CD4-positive, alpha-beta T cell (primary cell): Measurements from ENCODE around the gene TBC1D19. TPM values are rescaled to one million over a fixed set of nuclear protein-coding genes. Genes with fewer than 3 reads are reported as not detected.

Experiments
- ATAC-seq: fragments of 200-7000 bp; cut with Tn5 transposase; one replicate; pipeline ENCODE4 v1.10.0; 2022; ENCODE audit warnings: mild to moderate bottlenecking; ENCODE audit not compliant: poor library complexity
- CTCF ChIA-PET: fragments of 350-600 bp; sonication (Branson Sonifier 250); formaldehyde crosslinking; loops from one replicate; lab custom pipeline; 2021; ENCODE audit warnings: antibody characterized with exemption, inconsistent platforms; lab: Charles Lee
- POLR2A ChIA-PET: fragments of 350-600 bp; sonication (Branson Sonifier 250); formaldehyde crosslinking; loops from one replicate; lab custom pipeline; 2021; ENCODE audit warnings: antibody characterized with exemption, inconsistent platforms; lab: Charles Lee
- DNase-seq, 14 experiments: peaks; one replicate each; pipeline ENCODE4 v3.0.0-alpha.2; 2013 to 2020; ENCODE audit warnings: mixed read lengths in 2 of 14
- H3K27ac ChIP-seq, 2 donors: one replicate each; pipeline versions ENCODE4 v1.5.1 to v1.7.0; 2013; ENCODE audit warnings: low read length in 2 of 2, low read depth in 1 of 2, mild to moderate bottlenecking in 1 of 2
- H3K27me3 ChIP-seq, 2 experiments: 1 replicate in 1 of 2; 2 replicates in 1 of 2; pipeline versions ENCODE4 v1.6.1 to v1.7.0; 2013; ENCODE audit warnings: low read length in 2 of 2, control low read depth in 1 of 2, mild to moderate bottlenecking in 1 of 2, moderate library complexity in 1 of 2; ENCODE audit not compliant: insufficient read depth in 2 of 2, control insufficient read depth in 1 of 2
- H3K36me3 ChIP-seq: one replicate; pipeline ENCODE4 v1.6.1; 2013; ENCODE audit warnings: low read length, control low read depth; ENCODE audit not compliant: insufficient read depth
- H3K4me1 ChIP-seq: one replicate; pipeline ENCODE4 v1.6.1; 2013; ENCODE audit warnings: low read length, control low read depth; ENCODE audit not compliant: insufficient read depth
- H3K4me3 ChIP-seq: one replicate; pipeline ENCODE4 v1.5.1; 2013; ENCODE audit warnings: mild to moderate bottlenecking, low read length, moderate library complexity
- H3K9me3 ChIP-seq, 2 experiments: 1 replicate in 1 of 2; 2 replicates in 1 of 2; pipeline versions ENCODE4 v1.6.1 to v1.7.0; 2013; ENCODE audit warnings: low read length in 2 of 2, mild to moderate bottlenecking in 2 of 2, control low read depth in 1 of 2, moderate library complexity in 1 of 2; ENCODE audit not compliant: control insufficient read depth in 1 of 2, insufficient read depth in 1 of 2
- H3K27ac Mint-ChIP-seq: one replicate; pipeline ENCODE4 v1.8.0; 2020; ENCODE audit warnings: mixed read lengths
- H3K27me3 Mint-ChIP-seq: one replicate; pipeline ENCODE4 v1.8.0; 2021; ENCODE audit warnings: mixed read lengths
- H3K36me3 Mint-ChIP-seq: one replicate; pipeline ENCODE4 v1.8.0; 2021; ENCODE audit warnings: low read depth, mixed read lengths
- H3K4me1 Mint-ChIP-seq: one replicate; pipeline ENCODE4 v1.8.0; 2021; ENCODE audit warnings: low read depth, mixed read lengths
- H3K4me3 Mint-ChIP-seq: one replicate; pipeline ENCODE4 v1.8.0; 2020; ENCODE audit warnings: mild to moderate bottlenecking, mixed read lengths
- H3K9me3 Mint-ChIP-seq: one replicate; pipeline ENCODE4 v1.8.0; 2020; ENCODE audit warnings: mixed read lengths
- intact Hi-C, 2 experiments: fragments of 100-400 bp; cut with DNase I in 1 of 2; cut with micrococcal nuclease in 1 of 2; formaldehyde crosslinking; loops; one replicate each; pipeline versions ENCODE4 v1.15.1 to v1.9.0; 2023 to 2025; cut with DNase I, micrococcal nuclease
- total RNA-seq, 174 experiments: library from RNA in 2 of 174; stranded (reverse) in 2 of 174; gene quantifications; one replicate each; pipeline ENCODE4 v1.2.3 and lab custom pipeline; 2021 to 2026
- TF ChIP-seq, protein P1 (sequence below): fragments of 200-600 bp; IDR thresholded peaks from one replicate; pipeline ENCODE4 v1.8.0; 2022; ENCODE audit warnings: antibody characterized with exemption, mild to moderate bottlenecking

The TBC1D19 gene
- total RNA-seq, 2 experiments from 2014 or later: 4.0 to 4.8 TPM

DNA sequence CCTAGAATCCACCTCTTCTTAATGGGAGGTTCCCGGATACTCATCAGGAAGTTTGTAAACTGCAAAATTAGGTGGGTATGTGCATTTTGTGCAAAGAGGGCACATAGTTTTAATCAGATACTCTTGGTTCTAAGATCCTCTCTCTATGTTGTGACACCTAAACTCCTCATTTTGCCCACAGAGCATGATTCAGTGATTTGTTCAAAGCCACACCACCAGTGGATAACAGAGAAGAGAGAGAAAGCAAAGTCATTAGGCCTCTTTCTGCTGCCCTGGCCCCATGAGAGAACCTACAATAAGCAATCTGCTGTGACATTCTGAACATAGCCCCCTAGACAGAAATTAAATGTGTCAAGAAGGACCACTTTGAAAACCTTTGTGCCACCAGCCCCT lies 204.5 kb downstream of the TBC1D19 start:
- CTCF ChIA-PET: interaction anchor here (1.8 kb wide), 1 partner anchor 74 kb away, joined by 4 read pairs; no protein-coding TSS in a partner anchor

DNA sequence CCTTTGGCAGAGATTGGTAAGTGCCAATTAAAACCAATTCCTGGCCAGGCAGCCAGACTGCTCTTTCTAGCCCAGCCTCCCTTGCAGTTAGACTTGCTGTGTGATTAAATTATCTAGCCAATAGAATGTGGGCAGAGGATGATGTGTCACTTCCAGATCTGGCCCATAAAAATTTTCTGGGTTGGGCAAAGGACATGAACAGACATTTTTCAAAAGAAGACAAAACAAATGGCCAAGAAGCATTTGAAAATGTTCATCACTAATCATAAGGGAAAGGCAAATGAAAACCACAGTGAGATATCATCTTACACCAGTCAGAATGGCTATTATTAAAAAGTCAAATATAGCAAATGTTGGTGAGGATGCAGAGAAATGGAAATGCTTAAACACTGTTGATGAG lies 205.3 kb downstream of the TBC1D19 start:
- Mint-ChIP-seq H3K4me1 (peaks cover 14% of the 10 kb centered on the region), H3K27ac (no peak overlapping the region), H3K4me3 (no peak overlapping the region), H3K27me3 (no peaks in the 10 kb centered on the region), H3K9me3 (no peaks in the 10 kb centered on the region), H3K36me3 (no peaks in the 10 kb centered on the region)
- intact Hi-C loops: loop anchor here in 1 of 2 experiments (5.0 kb wide), 1 partner anchor 223 kb away; no protein-coding TSS in a partner anchor
- DNase-seq (no peak), ATAC-seq (no peak)
- TF ChIP-seq, protein P1, sequence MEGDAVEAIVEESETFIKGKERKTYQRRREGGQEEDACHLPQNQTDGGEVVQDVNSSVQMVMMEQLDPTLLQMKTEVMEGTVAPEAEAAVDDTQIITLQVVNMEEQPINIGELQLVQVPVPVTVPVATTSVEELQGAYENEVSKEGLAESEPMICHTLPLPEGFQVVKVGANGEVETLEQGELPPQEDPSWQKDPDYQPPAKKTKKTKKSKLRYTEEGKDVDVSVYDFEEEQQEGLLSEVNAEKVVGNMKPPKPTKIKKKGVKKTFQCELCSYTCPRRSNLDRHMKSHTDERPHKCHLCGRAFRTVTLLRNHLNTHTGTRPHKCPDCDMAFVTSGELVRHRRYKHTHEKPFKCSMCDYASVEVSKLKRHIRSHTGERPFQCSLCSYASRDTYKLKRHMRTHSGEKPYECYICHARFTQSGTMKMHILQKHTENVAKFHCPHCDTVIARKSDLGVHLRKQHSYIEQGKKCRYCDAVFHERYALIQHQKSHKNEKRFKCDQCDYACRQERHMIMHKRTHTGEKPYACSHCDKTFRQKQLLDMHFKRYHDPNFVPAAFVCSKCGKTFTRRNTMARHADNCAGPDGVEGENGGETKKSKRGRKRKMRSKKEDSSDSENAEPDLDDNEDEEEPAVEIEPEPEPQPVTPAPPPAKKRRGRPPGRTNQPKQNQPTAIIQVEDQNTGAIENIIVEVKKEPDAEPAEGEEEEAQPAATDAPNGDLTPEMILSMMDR: no peak
- no peak overlapping the region for H3K27ac ChIP-seq
- peaks cover 8% of the 10 kb centered on the region for H3K4me1 ChIP-seq
- H3K9me3 ChIP-seq: no peaks in the 10 kb centered on the region
- CTCF ChIA-PET: no interaction called here
- no peak overlapping the region for H3K4me3 ChIP-seq
- no peaks in the 10 kb centered on the region for H3K27me3 ChIP-seq
- POLR2A ChIA-PET: no interaction called here
- no peaks in the 10 kb centered on the region for H3K36me3 ChIP-seq

More for the DNA sequence above, 204.5 kb downstream of the TBC1D19 start:
- DNase-seq (no peak), ATAC-seq (no peak)
- Histone ChIP-seq H3K4me3 (no peak overlapping the region), H3K4me1 (peaks cover 8% of the 10 kb centered on the region), H3K27me3 (no peaks in the 10 kb centered on the region), H3K27ac (no peak overlapping the region), H3K36me3 (peaks cover 5% of the 10 kb centered on the region), H3K9me3 (no peaks in the 10 kb centered on the region)
- intact Hi-C loops: loop anchor here (1.0 to 5.0 kb wide), 2 partner anchors 222 to 224 kb away; no protein-coding TSS in a partner anchor
- Mint-ChIP-seq H3K4me3 (no peak overlapping the region), H3K4me1 (peaks cover 14% of the 10 kb centered on the region), H3K9me3 (no peaks in the 10 kb centered on the region), H3K27me3 (no peaks in the 10 kb centered on the region), H3K36me3 (no peaks in the 10 kb centered on the region), H3K27ac (no peak overlapping the region)
- POLR2A ChIA-PET: interaction anchor here (1.0 to 1.1 kb wide), 2 partner anchors 72 to 218 kb away, joined by 3 read pairs; partner anchors contain the start of gene STIM2
- TF ChIP-seq, protein P1: no peak

DNA sequence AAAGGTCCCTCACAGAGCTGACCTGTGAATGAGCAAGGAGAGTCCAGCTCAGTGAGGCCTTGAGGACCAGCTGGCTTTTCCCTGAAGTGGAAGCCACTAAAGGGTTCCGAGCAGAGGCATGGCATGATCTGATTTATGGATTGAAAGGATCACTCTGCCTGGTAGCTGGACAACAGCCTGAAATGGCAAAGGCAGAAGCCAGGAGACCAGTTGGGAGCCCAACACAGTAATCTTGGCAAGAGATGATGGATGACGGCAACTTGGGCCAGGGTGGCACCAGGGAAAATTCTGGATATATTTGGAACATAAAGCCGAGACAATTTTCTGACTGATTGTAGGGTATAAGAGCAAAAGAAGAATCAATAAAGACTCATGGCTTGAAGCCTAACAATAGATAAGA lies 207.5 kb downstream of the TBC1D19 start:
- H3K36me3 Mint-ChIP-seq: no peaks in the 10 kb centered on the region
- no peaks in the 10 kb centered on the region for H3K27me3 Mint-ChIP-seq
- H3K4me3 Mint-ChIP-seq: no peak overlapping the region
- no peaks in the 10 kb centered on the region for H3K27me3 ChIP-seq
- no peak for ATAC-seq
- no peak overlapping the region for H3K27ac ChIP-seq
- no peaks in the 10 kb centered on the region for H3K36me3 ChIP-seq
- H3K4me1 ChIP-seq: peaks cover 8% of the 10 kb centered on the region
- H3K4me3 ChIP-seq: no peak overlapping the region
- peaks cover 14% of the 10 kb centered on the region for H3K4me1 Mint-ChIP-seq
- ChIA-PET POLR2A (no interaction called here), CTCF (no interaction called here)
- H3K9me3 ChIP-seq: no peaks in the 10 kb centered on the region
- TF ChIP-seq, protein P1: no peak
- H3K27ac Mint-ChIP-seq: no peak overlapping the region
- intact Hi-C loops: no loop called here
- no peak for DNase-seq
- no peaks in the 10 kb centered on the region for H3K9me3 Mint-ChIP-seq
